HepG2 (cell line): ENCODE measurements around the gene TNFSF13. TPM values are rescaled to one million over a fixed set of nuclear protein-coding genes. Genes with fewer than 3 reads are reported as not detected.
A peak's percentile ranks its signal among the peaks of the same experiment; 100 is the strongest.

Source experiments
- CCDC6 ChIP-seq: sonication (generic); formaldehyde crosslinking; IDR thresholded peaks from 2 replicates; pipeline ENCODE4 v1.8.1; 2022; ENCODE audit warnings: mild to moderate bottlenecking, missing genetic modification reagents, moderate library complexity
- GFI1 ChIP-seq: sonication (generic); formaldehyde crosslinking; IDR thresholded peaks from 2 replicates; pipeline ENCODE4 v1.5.0; 2020; ENCODE audit warnings: missing genetic modification reagents, mild to moderate bottlenecking, borderline replicate concordance
- MBD4 ChIP-seq: IDR thresholded peaks from 2 replicates; pipeline ENCODE4 v1.6.1; 2012; ENCODE audit warnings: low read length, inconsistent platforms, borderline replicate concordance
- MBNL3 ChIP-seq: fragments of 250-450 bp; sonication (Bioruptor Pico); conservative IDR thresholded peaks from 2 replicates; pipeline ENCODE4 v1.8.0; 2022; ENCODE audit warnings: mild to moderate bottlenecking, inconsistent platforms
- MIER2 ChIP-seq: IDR thresholded peaks from 2 replicates; pipeline ENCODE4 v1.6.1; 2016; ENCODE audit warnings: missing biosample characterization, missing genetic modification reagents
- NCOA2 ChIP-seq: sonication (generic); formaldehyde crosslinking; IDR thresholded peaks from 2 replicates; pipeline ENCODE4 v1.8.0; 2022; ENCODE audit warnings: inconsistent platforms
- NCOA5 ChIP-seq: sonication (generic); formaldehyde crosslinking; IDR thresholded peaks from 2 replicates; pipeline ENCODE4 v1.4.0; 2020; ENCODE audit warnings: missing genetic modification reagents
- ZBTB21 ChIP-seq: sonication (generic); formaldehyde crosslinking; IDR thresholded peaks from 2 replicates; pipeline ENCODE4 v1.4.0; 2020; ENCODE audit warnings: missing genetic modification reagents
- ZBTB38 ChIP-seq: sonication (generic); formaldehyde crosslinking; IDR thresholded peaks from 2 replicates; pipeline ENCODE4 v1.5.1; 2020; ENCODE audit warnings: mild to moderate bottlenecking, missing genetic modification reagents
- ZBTB43 ChIP-seq: sonication (generic); formaldehyde crosslinking; conservative IDR thresholded peaks from 2 replicates; pipeline ENCODE4 v1.4.0; 2020; ENCODE audit warnings: missing genetic modification reagents
- ZNF274 ChIP-seq: sonication (generic); formaldehyde crosslinking; IDR thresholded peaks from 2 replicates; pipeline ENCODE4 v1.5.1; 2020; ENCODE audit warnings: mild to moderate bottlenecking, missing genetic modification reagents
- ZNF468 ChIP-seq: sonication (generic); formaldehyde crosslinking; IDR thresholded peaks from 2 replicates; pipeline ENCODE4 v1.8.0; 2022; ENCODE audit warnings: mild to moderate bottlenecking, moderate library complexity, missing genetic modification reagents
- ZNF546 ChIP-seq: sonication (generic); formaldehyde crosslinking; conservative IDR thresholded peaks from 2 replicates; pipeline ENCODE4 v1.8.1; 2023; ENCODE audit warnings: mild to moderate bottlenecking, missing genetic modification reagents
- ZNF670 ChIP-seq: sonication (generic); formaldehyde crosslinking; IDR thresholded peaks from 2 replicates; pipeline ENCODE4 v1.8.0; 2022; ENCODE audit warnings: mild to moderate bottlenecking, missing genetic modification reagents, borderline replicate concordance
- ZNF713 ChIP-seq: sonication (generic); formaldehyde crosslinking; IDR thresholded peaks from 2 replicates; pipeline ENCODE4 v1.4.0; 2020; ENCODE audit warnings: mild to moderate bottlenecking, missing genetic modification reagents
- ZNF850 ChIP-seq: sonication (generic); formaldehyde crosslinking; conservative IDR thresholded peaks from 2 replicates; pipeline ENCODE4 v1.9.0; 2021; ENCODE audit warnings: mild to moderate bottlenecking, missing genetic modification reagents
- polyA plus RNA-seq, 8 experiments: library from polyadenylated mRNA; depleted of rRNA in 3 of 8; stranded (reverse) in 7 of 8; unstranded in 1 of 8; fragments of >200 nt; fragmentation: Illumina TruSeq in 4 of 8; extraction: Trizol in 4 of 8; gene quantifications; 2 replicates each; pipeline versions ENCODE4 v1.2.1 to v1.2.3, GENCODE V29; 2011 to 2016; ENCODE audit warnings: low read depth in 4 of 8, missing spikeins in 1 of 8, mixed read lengths in 1 of 8; ENCODE audit not compliant: insufficient read depth in 1 of 8
- total RNA-seq, 5 experiments: library from RNA; depleted of rRNA; stranded (reverse); fragments of >200 nt; fragmentation: Illumina TruSeq; extraction: Trizol; gene quantifications; 2 replicates each; pipeline ENCODE4 v1.2.3, GENCODE V29; 2016; ENCODE audit warnings: low read depth in 1 of 5
- TF ChIP-seq, protein P1 (sequence below): conservative IDR thresholded peaks from 2 replicates; pipeline ENCODE4 v1.6.1; 2018; ENCODE audit warnings: missing genetic modification reagents
- TF ChIP-seq, protein P2 (sequence below): sonication (generic); formaldehyde crosslinking; IDR thresholded peaks from 2 replicates; pipeline ENCODE4 v1.8.0; 2022; ENCODE audit warnings: missing genetic modification reagents, mild to moderate bottlenecking, inconsistent platforms, borderline replicate concordance
- TF ChIP-seq, protein P3 (sequence below): sonication (generic); formaldehyde crosslinking; IDR thresholded peaks from 2 replicates; pipeline ENCODE4 v1.8.1; 2022; ENCODE audit warnings: mild to moderate bottlenecking, missing genetic modification reagents
- TF ChIP-seq, protein P4 (sequence below): sonication (generic); formaldehyde crosslinking; conservative IDR thresholded peaks from 2 replicates; pipeline ENCODE4 v1.8.0; 2022; ENCODE audit warnings: low read depth, missing genetic modification reagents
- TF ChIP-seq, protein P5 (sequence below): fragments of 450-650 bp; IDR thresholded peaks from 2 replicates; pipeline ENCODE4 v1.6.1; 2017; ENCODE audit warnings: mild to moderate bottlenecking

The TNFSF13 gene
- total and polyA plus RNA-seq, 2 of the 13 experiments (the other 11 are each of a cell fraction or from before 2014, with no cell fraction given), result 2.5 to 3.3 TPM

DNA sequence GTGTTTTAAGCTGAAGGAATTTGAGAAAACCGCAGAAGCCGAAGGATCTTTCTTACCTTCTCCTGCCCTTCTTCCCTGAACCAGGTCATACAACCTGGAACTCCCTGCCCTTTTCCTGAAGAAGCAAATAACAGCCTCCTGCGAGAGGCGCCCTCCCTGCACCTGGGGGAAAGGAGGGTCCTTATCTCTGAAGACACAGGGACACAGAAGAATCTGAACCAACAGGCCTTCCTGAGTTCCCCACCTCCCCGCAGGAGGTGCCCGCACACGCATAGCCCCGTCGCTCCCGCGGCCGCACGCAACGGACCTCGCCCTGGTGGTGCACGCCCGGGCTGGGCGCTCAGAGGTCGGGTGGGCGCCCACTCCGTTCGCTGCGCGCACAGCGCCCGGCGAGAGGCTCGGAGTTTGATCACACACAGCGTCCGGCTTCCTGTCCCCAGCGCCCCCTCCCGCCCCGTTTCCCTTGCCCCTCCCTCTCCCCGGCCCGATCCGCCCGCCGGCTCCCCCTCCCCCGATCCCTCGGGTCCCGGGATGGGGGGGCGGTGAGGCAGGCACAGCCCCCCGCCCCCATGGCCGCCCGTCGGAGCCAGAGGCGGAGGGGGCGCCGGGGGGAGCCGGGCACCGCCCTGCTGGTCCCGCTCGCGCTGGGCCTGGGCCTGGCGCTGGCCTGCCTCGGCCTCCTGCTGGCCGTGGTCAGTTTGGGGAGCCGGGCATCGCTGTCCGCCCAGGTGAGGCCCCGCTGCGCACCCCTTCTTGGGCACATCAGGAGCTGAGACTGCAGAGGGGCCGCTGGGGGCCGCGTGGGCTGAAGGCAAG lies 9.8 kb upstream of the TNFSF13 start, which contains the start of gene TNFSF12 (continued):
- TF ChIP-seq CCDC6 (CRISPR knock-in tag), result no peak
- no peak for TF ChIP-seq MBD4
- TF ChIP-seq, protein P1, sequence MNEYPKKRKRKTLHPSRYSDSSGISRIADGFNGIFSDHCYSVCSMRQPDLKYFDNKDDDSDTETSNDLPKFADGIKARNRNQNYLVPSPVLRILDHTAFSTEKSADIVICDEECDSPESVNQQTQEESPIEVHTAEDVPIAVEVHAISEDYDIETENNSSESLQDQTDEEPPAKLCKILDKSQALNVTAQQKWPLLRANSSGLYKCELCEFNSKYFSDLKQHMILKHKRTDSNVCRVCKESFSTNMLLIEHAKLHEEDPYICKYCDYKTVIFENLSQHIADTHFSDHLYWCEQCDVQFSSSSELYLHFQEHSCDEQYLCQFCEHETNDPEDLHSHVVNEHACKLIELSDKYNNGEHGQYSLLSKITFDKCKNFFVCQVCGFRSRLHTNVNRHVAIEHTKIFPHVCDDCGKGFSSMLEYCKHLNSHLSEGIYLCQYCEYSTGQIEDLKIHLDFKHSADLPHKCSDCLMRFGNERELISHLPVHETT, result no peak
- TF ChIP-seq ZNF274 (CRISPR knock-in tag), result no peak
- TF ChIP-seq MBNL3 (CRISPR knock-in tag), result no peak
- no peak for TF ChIP-seq NCOA2 (CRISPR knock-in tag)
- no peak for TF ChIP-seq GFI1 (CRISPR knock-in tag)
- TF ChIP-seq ZNF850 (CRISPR knock-in tag), result no peak
- no peak for TF ChIP-seq ZNF468 (CRISPR knock-in tag)
- TF ChIP-seq, protein P2, sequence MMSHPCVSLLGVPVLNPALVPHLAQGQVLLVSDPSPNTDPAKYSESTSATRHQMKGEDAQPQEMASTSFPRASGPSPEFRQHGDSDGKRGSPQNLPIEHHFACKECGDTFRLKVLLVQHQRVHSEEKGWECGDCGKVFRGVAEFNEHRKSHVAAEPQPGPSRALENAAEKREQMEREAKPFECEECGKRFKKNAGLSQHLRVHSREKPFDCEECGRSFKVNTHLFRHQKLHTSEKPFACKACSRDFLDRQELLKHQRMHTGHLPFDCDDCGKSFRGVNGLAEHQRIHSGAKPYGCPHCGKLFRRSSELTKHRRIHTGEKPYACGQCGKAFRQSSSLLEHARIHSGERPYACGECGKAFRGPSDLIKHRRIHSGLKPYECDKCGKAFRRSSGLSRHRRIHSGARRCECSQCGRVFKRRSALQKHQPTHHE (CRISPR knock-in tag), result no peak
- no peak for TF ChIP-seq ZBTB21 (CRISPR knock-in tag)
- TF ChIP-seq ZBTB38 (CRISPR knock-in tag), result 0 out of 2 replicates have a peak, but pooled peaks have one; percentile 24
- TF ChIP-seq, protein P3, sequence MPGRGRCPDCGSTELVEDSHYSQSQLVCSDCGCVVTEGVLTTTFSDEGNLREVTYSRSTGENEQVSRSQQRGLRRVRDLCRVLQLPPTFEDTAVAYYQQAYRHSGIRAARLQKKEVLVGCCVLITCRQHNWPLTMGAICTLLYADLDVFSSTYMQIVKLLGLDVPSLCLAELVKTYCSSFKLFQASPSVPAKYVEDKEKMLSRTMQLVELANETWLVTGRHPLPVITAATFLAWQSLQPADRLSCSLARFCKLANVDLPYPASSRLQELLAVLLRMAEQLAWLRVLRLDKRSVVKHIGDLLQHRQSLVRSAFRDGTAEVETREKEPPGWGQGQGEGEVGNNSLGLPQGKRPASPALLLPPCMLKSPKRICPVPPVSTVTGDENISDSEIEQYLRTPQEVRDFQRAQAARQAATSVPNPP (CRISPR knock-in tag), result no peak
- TF ChIP-seq, protein P4, sequence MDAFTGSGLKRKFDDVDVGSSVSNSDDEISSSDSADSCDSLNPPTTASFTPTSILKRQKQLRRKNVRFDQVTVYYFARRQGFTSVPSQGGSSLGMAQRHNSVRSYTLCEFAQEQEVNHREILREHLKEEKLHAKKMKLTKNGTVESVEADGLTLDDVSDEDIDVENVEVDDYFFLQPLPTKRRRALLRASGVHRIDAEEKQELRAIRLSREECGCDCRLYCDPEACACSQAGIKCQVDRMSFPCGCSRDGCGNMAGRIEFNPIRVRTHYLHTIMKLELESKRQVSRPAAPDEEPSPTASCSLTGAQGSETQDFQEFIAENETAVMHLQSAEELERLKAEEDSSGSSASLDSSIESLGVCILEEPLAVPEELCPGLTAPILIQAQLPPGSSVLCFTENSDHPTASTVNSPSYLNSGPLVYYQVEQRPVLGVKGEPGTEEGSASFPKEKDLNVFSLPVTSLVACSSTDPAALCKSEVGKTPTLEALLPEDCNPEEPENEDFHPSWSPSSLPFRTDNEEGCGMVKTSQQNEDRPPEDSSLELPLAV (CRISPR knock-in tag), result no peak
- TF ChIP-seq ZNF670 (CRISPR knock-in tag), result no peak
- no peak for TF ChIP-seq ZBTB43 (CRISPR knock-in tag)
- TF ChIP-seq NCOA5, result no peak
- TF ChIP-seq ZNF713, result no peak
- no peak for TF ChIP-seq MIER2
- TF ChIP-seq, protein P5, sequence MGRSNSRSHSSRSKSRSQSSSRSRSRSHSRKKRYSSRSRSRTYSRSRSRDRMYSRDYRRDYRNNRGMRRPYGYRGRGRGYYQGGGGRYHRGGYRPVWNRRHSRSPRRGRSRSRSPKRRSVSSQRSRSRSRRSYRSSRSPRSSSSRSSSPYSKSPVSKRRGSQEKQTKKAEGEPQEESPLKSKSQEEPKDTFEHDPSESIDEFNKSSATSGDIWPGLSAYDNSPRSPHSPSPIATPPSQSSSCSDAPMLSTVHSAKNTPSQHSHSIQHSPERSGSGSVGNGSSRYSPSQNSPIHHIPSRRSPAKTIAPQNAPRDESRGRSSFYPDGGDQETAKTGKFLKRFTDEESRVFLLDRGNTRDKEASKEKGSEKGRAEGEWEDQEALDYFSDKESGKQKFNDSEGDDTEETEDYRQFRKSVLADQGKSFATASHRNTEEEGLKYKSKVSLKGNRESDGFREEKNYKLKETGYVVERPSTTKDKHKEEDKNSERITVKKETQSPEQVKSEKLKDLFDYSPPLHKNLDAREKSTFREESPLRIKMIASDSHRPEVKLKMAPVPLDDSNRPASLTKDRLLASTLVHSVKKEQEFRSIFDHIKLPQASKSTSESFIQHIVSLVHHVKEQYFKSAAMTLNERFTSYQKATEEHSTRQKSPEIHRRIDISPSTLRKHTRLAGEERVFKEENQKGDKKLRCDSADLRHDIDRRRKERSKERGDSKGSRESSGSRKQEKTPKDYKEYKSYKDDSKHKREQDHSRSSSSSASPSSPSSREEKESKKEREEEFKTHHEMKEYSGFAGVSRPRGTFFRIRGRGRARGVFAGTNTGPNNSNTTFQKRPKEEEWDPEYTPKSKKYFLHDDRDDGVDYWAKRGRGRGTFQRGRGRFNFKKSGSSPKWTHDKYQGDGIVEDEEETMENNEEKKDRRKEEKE, result no peak
- TF ChIP-seq ZNF546 (CRISPR knock-in tag), result no peak
